ENCODE data around the gene PRKAR2A. TPM values are rescaled to one million over a fixed set of nuclear protein-coding genes. Genes with fewer than 3 reads are reported as not detected.
A peak's percentile ranks its signal among the peaks of the same experiment; 100 is the strongest.
"Not testable (repeated sequence)": the region's sequence is repeated elsewhere in the genome, so short reads cannot be mapped to it uniquely, and the experiment has no call there.

The PRKAR2A gene
- total RNA-seq, 2 experiments from 2014 or later, result 47.4 to 48.3 TPM

DNA sequence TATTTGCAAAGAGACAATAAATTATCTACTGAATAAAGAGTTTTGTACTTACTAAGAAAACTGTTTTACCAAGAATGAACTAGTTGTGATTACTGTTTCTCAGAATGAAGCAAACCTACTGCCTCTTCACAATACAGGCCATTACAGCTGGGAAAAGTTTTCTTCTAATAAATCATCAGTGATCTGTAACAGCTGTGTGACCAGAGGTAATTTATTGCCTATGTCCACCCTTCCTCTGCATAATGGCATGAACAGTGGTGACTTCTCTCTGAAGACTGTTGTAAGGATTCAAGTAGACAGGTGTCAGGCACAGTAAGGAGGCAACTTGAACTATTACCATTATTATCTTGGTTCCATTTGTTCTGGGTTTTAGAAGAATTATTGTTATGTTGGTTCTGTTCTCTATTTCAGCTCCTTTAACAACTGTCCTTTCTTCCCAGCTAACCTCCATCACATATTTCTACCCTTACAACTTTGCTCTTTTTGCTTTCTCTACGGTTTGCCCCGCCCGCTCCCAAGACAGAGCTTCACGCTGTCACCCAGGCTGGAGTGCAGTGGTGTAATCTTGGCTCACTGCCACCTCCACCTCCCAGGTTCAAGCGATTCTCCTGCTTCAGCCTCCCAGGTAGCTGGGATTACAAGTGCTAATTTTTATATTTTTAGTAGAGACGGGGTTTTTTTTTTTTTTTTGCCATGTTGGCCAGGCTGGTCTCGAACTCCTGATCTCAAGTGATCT lies 51.5 kb downstream of the PRKAR2A start:
- Histone ChIP-seq H3K27me3 (ENCODE audit: control insufficient read depth in 1 of 2, insufficient read depth in 2 of 2, low read length in 2 of 2) (no peaks in the 10 kb centered on the region), H3K4me1 (ENCODE audit: insufficient read depth, low read length) (no peaks in the 10 kb centered on the region), H3K27ac (ENCODE audit: low read depth in 1 of 2, low read length in 2 of 2) (no peak overlapping the region), H3K4me3 (ENCODE audit: low read length) (no peak overlapping the region), H3K9me3 (ENCODE audit: control insufficient read depth in 1 of 2, insufficient read depth in 1 of 2, low read length in 2 of 2) (no peaks in the 10 kb centered on the region), H3K36me3 (ENCODE audit: insufficient read depth, low read length) (peaks cover 9% of the 10 kb centered on the region)
- ATAC-seq (ENCODE audit: poor library complexity) (no peak), DNase-seq (no peak)
- H3K27me3 Mint-ChIP-seq, result no peaks in the 10 kb centered on the region
- ChIA-PET POLR2A (no interaction called here), CTCF (interaction anchor here (1.5 kb wide), 1 partner anchor 13 kb away, joined by 3 read pairs; no protein-coding TSS in a partner anchor)
- intact Hi-C loops (cut with DNase I, micrococcal nuclease), result loop anchor here in 1 of 2 experiments (10.0 kb wide), 1 partner anchor 49 kb away; the partner anchor contains the start of gene PRKAR2A
- H3K4me1 Mint-ChIP-seq (ENCODE audit: low read depth), result no peaks in the 10 kb centered on the region
- H3K9me3 Mint-ChIP-seq, result no peaks in the 10 kb centered on the region
- no peak overlapping the region for H3K4me3 Mint-ChIP-seq
- peaks cover 21% of the 10 kb centered on the region for H3K36me3 Mint-ChIP-seq (ENCODE audit: low read depth)
- no peak overlapping the region for H3K27ac Mint-ChIP-seq
- TF ChIP-seq, protein P1, sequence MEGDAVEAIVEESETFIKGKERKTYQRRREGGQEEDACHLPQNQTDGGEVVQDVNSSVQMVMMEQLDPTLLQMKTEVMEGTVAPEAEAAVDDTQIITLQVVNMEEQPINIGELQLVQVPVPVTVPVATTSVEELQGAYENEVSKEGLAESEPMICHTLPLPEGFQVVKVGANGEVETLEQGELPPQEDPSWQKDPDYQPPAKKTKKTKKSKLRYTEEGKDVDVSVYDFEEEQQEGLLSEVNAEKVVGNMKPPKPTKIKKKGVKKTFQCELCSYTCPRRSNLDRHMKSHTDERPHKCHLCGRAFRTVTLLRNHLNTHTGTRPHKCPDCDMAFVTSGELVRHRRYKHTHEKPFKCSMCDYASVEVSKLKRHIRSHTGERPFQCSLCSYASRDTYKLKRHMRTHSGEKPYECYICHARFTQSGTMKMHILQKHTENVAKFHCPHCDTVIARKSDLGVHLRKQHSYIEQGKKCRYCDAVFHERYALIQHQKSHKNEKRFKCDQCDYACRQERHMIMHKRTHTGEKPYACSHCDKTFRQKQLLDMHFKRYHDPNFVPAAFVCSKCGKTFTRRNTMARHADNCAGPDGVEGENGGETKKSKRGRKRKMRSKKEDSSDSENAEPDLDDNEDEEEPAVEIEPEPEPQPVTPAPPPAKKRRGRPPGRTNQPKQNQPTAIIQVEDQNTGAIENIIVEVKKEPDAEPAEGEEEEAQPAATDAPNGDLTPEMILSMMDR (IDR thresholded peaks at IDR 0.05), result no peak

DNA sequence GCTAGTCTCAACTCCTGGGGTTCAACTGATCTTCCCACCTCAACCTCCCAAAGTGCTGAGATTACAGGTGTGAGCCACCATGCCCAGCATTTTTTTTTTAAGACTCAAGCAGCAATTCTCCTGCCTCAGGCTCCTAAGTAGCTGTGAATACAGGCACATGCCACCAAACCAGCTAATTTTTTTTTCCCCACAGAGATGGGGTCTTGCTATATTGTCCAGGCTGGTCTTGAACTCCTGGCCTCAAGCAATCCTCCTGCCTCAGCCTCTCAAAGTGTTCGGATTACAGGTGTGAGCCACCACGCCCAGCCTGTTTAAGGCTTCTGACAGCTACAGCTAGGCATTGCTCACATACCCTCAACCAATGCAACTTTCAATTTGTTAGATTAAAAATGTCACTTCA lies 54.2 kb downstream of the PRKAR2A start:
- ATAC-seq (ENCODE audit: poor library complexity); H3K27ac Mint-ChIP-seq: not testable (repeated sequence)

GRCh38 chr3:48789665-48790064 lies 58.0 kb downstream of the PRKAR2A start:
- Mint-ChIP-seq H3K27ac (peak overlapping the region; percentile 61), H3K27me3 (no peaks in the 10 kb centered on the region), H3K36me3 (ENCODE audit: low read depth) (peaks cover 45% of the 10 kb centered on the region), H3K4me3 (no peak overlapping the region), H3K4me1 (ENCODE audit: low read depth) (peaks cover 21% of the 10 kb centered on the region), H3K9me3 (no peaks in the 10 kb centered on the region)
- POLR2A ChIA-PET, result interaction anchor here (1.0 kb wide), 1 partner anchor 129 kb away, joined by 3 read pairs; the partner anchor contains the start of gene ARIH2
- Histone ChIP-seq H3K9me3 (ENCODE audit: control insufficient read depth in 1 of 2, insufficient read depth in 1 of 2, low read length in 2 of 2) (no peaks in the 10 kb centered on the region), H3K27ac (ENCODE audit: low read depth in 1 of 2, low read length in 2 of 2) (no peak overlapping the region), H3K4me3 (ENCODE audit: low read length) (no peak overlapping the region), H3K36me3 (ENCODE audit: insufficient read depth, low read length) (peaks cover 27% of the 10 kb centered on the region), H3K4me1 (ENCODE audit: insufficient read depth, low read length) (peaks cover 13% of the 10 kb centered on the region), H3K27me3 (ENCODE audit: control insufficient read depth in 1 of 2, insufficient read depth in 2 of 2, low read length in 2 of 2) (no peaks in the 10 kb centered on the region)
- no peak for ATAC-seq (ENCODE audit: poor library complexity)
- intact Hi-C loops (cut with DNase I, micrococcal nuclease), result loop anchor here (5.0 to 10.0 kb wide), 2 partner anchors 55 to 58 kb away; partner anchors contain the start of gene PRKAR2A (in 2 of the 2)
- TF ChIP-seq, protein P1 (IDR thresholded peaks at IDR 0.05), result no peak
- CTCF ChIA-PET, result no interaction called here
- DNase-seq, result no peak

More for the DNA sequence above, 54.2 kb downstream of the PRKAR2A start:
- CTCF ChIA-PET; H3K27me3 Mint-ChIP-seq; H3K4me3 ChIP-seq (ENCODE audit: low read length); DNase-seq; H3K9me3 ChIP-seq (ENCODE audit: control insufficient read depth in 1 of 2, insufficient read depth in 1 of 2, low read length in 2 of 2); H3K4me1 ChIP-seq (ENCODE audit: insufficient read depth, low read length); H3K4me3 Mint-ChIP-seq; POLR2A ChIA-PET; H3K27me3 ChIP-seq (ENCODE audit: control insufficient read depth in 1 of 2, insufficient read depth in 2 of 2, low read length in 2 of 2); H3K9me3 Mint-ChIP-seq; H3K27ac ChIP-seq (ENCODE audit: low read depth in 1 of 2, low read length in 2 of 2): not testable (repeated sequence)
- intact Hi-C loops (cut with DNase I, micrococcal nuclease), result loop anchor here (5.0 to 10.0 kb wide), 2 partner anchors 51 to 54 kb away; partner anchors contain the start of gene PRKAR2A (in 2 of the 2)
- peaks cover 16% of the 10 kb centered on the region for H3K4me1 Mint-ChIP-seq (ENCODE audit: low read depth)
- peaks cover 39% of the 10 kb centered on the region for H3K36me3 Mint-ChIP-seq (ENCODE audit: low read depth)
- H3K36me3 ChIP-seq (ENCODE audit: insufficient read depth, low read length), result peaks cover 17% of the 10 kb centered on the region
